ENCODE results near the gene UPF2.
"Not testable (repeated sequence)": the region's sequence is repeated elsewhere in the genome, so short reads cannot be mapped to it uniquely, and the experiment has no call there.

Gene UPF2

DNA sequence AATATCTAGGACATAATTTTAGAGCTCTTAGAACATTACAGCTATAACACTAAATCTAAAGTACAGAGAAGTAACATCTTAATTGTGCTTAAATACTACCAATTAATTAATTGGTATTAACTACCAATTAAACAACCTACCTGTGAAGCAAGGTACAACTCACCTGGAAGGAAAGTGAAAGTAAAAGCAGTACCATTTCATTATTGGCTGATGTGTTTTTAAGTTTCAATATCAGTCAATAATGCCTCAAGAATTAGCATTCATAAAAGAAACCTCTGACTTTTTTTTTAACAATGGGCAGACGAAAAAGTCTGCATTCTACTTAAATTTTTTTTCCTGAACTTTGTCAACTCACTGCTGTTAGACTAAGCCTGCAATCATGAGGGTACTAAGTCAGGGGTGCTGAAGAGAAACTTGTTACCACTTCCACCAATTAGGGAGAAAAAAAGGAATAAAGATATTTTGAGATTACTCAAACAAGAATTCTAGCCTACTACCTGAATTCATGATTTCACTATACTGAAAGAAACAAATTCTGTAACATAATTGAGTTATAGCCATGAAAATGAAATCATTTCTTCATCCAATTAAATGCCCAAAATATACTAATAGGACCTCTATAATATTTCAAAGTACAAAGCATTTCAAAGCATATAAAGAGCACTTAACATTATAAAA, 19.9 kb downstream of the UPF2 start:
- peaks cover 20 to 22% of the 10 kb centered on the region in 2 donors for H3K36me3 Mint-ChIP-seq
- ATAC-seq (replicated peaks) (peak; percentile 34 to 48), DNase-seq (no peak)
- peak overlapping the region; percentile 59 for H3K27ac Mint-ChIP-seq
- H3K4me3 Mint-ChIP-seq = peak overlapping the region in 1 of 2 donors; percentile 32
- no peaks in the 10 kb centered on the region for H3K27me3 Mint-ChIP-seq
- peaks cover 8 to 33% of the 10 kb centered on the region in 2 donors for H3K4me1 Mint-ChIP-seq
- H3K9me3 Mint-ChIP-seq = no peaks in the 10 kb centered on the region

DNA sequence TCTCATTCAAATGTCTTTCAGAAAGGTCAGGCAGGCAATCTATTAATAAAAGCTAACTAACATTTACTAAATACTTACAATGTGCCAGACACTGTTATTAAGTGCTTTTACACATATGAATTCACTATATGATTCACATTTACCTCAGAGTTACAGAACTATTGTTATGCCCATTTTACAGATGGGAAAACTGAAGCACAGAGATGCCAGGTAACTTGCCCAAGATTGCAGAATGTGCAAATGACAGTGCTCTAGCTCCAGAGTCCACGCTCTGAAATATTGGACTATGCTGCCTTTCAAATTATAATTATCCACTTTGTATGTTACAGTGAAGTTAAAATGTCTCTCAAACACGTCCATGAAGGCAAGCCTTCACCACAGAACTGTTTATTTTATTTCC, 22.0 kb downstream of the UPF2 start:
- ATAC-seq (replicated peaks) = no peak
- Mint-ChIP-seq H3K36me3 (peaks cover 8 to 11% of the 10 kb centered on the region in 2 donors), H3K27ac (no peak overlapping the region), H3K9me3 (no peaks in the 10 kb centered on the region), H3K4me1 (peaks cover 5 to 24% of the 10 kb centered on the region in 2 donors), H3K27me3 (no peaks in the 10 kb centered on the region), H3K4me3 (no peak overlapping the region)
- no peak for DNase-seq

DNA sequence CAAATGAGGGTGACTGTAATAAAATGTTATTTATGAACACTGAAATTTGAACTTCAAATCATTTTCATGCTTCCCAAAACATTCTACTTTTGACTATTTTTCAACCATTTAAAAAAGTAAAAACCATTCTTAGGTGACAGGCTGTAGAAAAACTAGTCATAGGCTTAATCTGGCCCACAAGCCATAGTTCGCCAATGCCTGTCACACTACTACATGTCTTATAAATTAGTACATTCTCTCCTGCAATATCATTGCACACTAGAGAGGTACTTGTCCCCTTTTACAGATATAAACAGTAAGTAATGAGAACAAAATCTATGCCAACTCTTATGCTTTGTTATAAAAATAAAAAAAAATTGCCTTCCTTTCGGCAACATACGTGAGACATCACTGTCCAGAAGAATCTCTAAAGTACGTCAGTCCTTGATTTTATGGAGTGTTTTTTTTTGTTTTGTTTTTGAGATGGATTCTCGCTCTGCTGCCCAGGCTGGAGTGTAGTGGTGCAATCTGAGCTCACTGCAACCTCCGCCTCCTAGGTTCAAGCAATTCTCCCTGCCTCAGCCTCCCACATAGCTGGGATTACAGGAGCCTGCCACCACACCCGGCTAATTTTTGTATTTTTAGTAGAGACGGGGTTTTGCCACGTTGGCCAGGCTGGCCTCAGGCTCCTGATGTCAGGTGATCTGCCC, 23.2 kb downstream of the UPF2 start:
- H3K27me3 Mint-ChIP-seq = no peaks in the 10 kb centered on the region
- DNase-seq (no peak), ATAC-seq (replicated peaks) (no peak)
- H3K4me1 Mint-ChIP-seq = peaks cover 6 to 27% of the 10 kb centered on the region in 2 donors
- H3K36me3 Mint-ChIP-seq = peaks cover 12 to 15% of the 10 kb centered on the region in 2 donors
- no peak overlapping the region for H3K4me3 Mint-ChIP-seq
- no peak overlapping the region for H3K27ac Mint-ChIP-seq
- no peaks in the 10 kb centered on the region for H3K9me3 Mint-ChIP-seq

DNA sequence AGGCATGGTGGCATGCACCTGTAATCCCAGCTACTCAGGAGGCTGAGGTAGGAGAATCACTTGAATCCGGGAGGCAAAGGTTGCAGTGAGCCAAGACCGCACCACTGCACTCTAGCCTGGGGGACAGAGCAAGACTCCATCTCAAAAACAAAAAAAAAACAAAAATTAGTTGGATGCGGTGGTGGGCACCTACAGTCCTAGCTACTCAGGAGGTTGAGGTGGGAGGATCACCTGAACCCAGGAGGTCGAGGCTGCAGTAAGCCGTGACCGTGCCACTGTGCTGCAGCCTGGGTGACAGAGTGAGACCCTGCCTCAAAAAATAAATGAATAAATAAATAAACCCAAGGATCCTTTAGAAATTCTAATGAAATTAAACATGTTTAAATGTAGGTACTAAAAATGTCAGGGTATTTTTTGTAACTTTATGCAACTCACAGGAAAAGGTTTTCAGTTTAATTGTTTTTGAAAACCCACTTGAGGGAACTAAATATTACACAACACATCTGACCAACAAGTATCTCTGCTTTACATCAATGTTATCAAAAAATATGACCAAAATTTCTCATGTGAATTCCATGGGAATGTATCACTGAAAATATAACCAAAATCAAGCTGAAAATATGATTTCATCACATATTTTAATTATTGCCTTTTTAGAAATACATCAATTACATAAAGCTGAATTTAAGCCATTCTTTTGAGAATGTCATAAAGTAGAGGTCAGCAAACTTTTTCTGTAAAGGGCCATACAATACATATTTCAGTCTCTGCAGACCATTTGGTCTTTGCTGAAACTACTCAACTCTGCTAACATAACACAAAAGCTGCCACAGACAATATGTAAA, 23.9 kb downstream of the UPF2 start:
- Mint-ChIP-seq H3K9me3 (no peaks in the 10 kb centered on the region), H3K27ac (no peak overlapping the region), H3K4me3 (no peak overlapping the region), H3K4me1 (peaks cover 6 to 27% of the 10 kb centered on the region in 2 donors), H3K27me3 (no peaks in the 10 kb centered on the region), H3K36me3 (peaks cover 13 to 18% of the 10 kb centered on the region in 2 donors)
- DNase-seq = no peak
- no peak for ATAC-seq (replicated peaks)

DNA sequence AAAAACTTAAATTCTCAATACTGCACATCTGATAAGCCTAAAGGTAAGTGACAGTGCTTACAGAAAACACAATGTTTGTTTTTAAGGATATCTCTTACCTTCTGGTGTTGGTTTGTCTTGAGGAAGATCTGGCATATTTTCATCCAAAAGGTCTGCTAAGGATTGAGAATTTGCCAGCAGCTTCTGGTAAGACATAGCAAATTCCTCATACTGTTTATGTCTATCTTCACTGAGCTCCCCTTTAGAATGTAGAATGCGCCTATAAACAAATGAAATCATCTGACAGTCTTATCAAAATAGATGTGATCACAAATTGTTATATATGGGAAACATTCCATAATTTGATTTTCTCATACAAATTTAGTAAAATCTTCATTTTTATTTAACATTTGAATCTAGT, 28.7 kb downstream of the UPF2 start:
- peaks cover 5 to 6% of the 10 kb centered on the region in 2 donors for H3K9me3 Mint-ChIP-seq
- DNase-seq (no peak), ATAC-seq (replicated peaks) (no peak)
- peaks cover 26 to 31% of the 10 kb centered on the region in 2 donors for H3K36me3 Mint-ChIP-seq
- no peak overlapping the region for H3K4me3 Mint-ChIP-seq
- no peaks in the 10 kb centered on the region for H3K27me3 Mint-ChIP-seq
- H3K27ac Mint-ChIP-seq = no peak overlapping the region
- peaks cover 4 to 16% of the 10 kb centered on the region in 2 donors for H3K4me1 Mint-ChIP-seq

DNA sequence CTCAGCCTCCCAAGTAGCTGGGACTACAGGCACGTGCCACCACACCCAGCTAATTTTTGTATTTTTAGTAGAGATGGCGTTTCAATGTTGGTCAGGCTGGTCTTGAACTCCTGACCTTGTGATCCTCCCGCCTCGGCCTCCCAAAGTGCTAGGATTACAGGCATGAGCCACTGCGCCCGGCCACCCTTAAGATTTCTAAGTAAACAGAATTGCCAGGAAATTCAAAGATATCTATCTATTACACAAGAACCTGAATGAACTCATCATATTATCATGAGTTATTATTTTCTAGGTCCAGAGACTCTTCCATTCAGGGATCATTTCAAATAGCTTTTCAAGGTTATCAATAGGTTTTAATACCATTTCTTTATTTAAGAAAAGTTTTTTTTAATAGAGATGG, 29.2 kb downstream of the UPF2 start:
- peaks cover 4 to 16% of the 10 kb centered on the region in 2 donors for H3K4me1 Mint-ChIP-seq
- H3K27me3 Mint-ChIP-seq; H3K9me3 Mint-ChIP-seq; DNase-seq; ATAC-seq (replicated peaks); H3K4me3 Mint-ChIP-seq; H3K27ac Mint-ChIP-seq: not testable (repeated sequence)
- H3K36me3 Mint-ChIP-seq = peaks cover 29 to 33% of the 10 kb centered on the region in 2 donors

DNA sequence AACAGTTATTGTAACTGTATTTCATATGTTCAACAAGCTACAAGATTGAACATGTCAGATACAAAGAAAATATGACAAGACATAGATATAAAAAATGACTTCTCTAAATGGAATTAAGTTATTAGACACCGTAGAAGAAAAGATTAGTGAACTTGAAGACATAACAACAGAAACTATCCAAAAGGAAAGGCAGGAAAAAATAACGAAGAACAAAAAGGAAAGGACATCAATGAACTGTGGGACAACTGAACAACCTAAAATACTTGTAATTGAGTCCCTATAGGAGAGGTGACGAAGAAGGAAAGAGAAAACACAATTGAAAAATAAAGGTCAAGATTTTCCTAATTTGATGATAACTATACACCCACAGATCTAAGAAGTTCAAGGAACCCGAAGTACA, 32.3 kb downstream of the UPF2 start:
- Mint-ChIP-seq H3K36me3 (peaks cover 34 to 38% of the 10 kb centered on the region in 2 donors), H3K27ac (no peak overlapping the region), H3K27me3 (no peaks in the 10 kb centered on the region), H3K9me3 (peaks cover 5 to 6% of the 10 kb centered on the region in 2 donors), H3K4me1 (peaks cover 3 to 4% of the 10 kb centered on the region in 2 donors), H3K4me3 (no peak overlapping the region)
- no peak for DNase-seq
- ATAC-seq (replicated peaks) = no peak

DNA sequence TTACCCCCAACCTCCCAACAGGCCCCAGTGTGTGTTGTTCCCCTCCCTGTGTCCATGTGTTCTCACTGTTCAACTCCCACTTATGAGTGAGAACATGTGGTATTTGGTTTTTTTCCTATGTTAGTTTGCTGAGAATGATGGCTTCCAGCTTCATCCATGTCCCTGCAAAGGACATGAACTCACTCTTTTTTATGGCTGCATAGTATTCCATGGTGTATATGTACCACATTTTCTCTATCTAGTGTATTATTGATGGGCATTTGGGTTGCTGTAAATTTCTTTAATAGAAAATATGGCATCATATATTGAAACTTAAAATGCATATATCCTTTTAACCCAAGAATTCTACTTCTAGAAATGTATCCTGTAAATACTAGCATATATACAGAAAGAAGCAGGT, 33.8 kb downstream of the UPF2 start:
- not testable (repeated sequence) for H3K9me3 Mint-ChIP-seq; DNase-seq; ATAC-seq (replicated peaks); H3K27me3 Mint-ChIP-seq; H3K4me1 Mint-ChIP-seq; H3K27ac Mint-ChIP-seq; H3K4me3 Mint-ChIP-seq
- H3K36me3 Mint-ChIP-seq = peaks cover 35 to 42% of the 10 kb centered on the region in 2 donors

DNA sequence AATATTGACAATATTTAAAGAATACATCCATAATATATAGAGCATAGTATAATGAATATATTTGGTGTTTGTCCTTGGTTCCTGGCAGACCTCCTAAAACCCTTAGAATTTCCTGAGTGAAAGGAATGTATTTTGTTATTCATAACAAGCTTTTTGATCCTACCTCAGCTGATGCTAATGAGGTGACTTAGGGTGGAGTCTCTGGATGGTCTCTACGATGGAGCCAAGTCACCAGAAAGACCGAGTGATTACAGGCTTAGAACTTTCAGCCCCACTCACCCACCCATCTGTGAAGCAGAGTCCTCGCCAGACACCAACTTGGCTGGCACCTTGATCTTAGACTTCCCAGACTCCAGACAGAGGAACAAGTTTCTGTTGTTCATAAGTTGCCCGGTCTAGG, 35.9 kb downstream of the UPF2 start:
- H3K4me3 Mint-ChIP-seq = no peak overlapping the region
- DNase-seq = no peak
- no peak for ATAC-seq (replicated peaks)
- H3K36me3 Mint-ChIP-seq = peaks cover 43 to 58% of the 10 kb centered on the region in 2 donors
- peaks cover 0 to 4% of the 10 kb centered on the region in 2 donors for H3K4me1 Mint-ChIP-seq
- H3K27me3 Mint-ChIP-seq = no peaks in the 10 kb centered on the region
- peak overlapping the region; percentile 56 for H3K27ac Mint-ChIP-seq
- peaks cover 5 to 6% of the 10 kb centered on the region in 2 donors for H3K9me3 Mint-ChIP-seq

DNA sequence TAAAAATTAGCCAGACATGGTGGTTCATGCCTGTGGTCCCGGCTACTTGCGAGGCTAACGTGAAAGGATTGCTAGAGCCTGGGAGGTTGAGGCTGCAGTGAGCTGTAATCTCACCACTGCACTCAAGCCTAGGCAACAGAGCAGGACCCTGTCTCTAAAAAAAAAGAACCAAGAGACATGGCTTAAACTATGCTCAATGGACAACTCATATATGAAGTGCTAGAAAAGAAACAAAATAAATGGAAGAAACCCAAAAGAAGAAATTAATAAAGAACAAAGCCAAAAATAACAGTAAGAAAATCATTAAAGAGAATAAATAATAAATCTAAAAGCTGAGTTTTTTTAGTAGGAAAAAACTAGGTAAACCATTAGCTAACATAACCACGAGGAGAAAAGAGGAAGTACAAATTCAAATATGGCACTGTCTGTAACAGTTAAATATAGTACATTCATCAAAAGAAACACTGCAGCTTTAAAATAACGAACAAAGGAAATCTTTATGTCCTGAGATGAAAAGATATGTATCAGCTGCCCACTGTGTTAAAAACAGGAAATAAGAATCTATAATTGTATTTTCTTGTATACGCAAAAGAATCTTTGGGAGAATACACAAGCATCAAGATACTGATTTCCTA, 48.7 kb downstream of the UPF2 start:
- Mint-ChIP-seq H3K27me3 (no peaks in the 10 kb centered on the region), H3K36me3 (peaks cover 41 to 71% of the 10 kb centered on the region in 2 donors), H3K27ac (peak overlapping the region; percentile 92), H3K4me3 (peak overlapping the region; percentile 39 to 67), H3K4me1 (peaks cover 12 to 22% of the 10 kb centered on the region in 2 donors), H3K9me3 (no peaks in the 10 kb centered on the region)
- no peak for DNase-seq
- peak; percentile 77 to 82 for ATAC-seq (replicated peaks)

DNA sequence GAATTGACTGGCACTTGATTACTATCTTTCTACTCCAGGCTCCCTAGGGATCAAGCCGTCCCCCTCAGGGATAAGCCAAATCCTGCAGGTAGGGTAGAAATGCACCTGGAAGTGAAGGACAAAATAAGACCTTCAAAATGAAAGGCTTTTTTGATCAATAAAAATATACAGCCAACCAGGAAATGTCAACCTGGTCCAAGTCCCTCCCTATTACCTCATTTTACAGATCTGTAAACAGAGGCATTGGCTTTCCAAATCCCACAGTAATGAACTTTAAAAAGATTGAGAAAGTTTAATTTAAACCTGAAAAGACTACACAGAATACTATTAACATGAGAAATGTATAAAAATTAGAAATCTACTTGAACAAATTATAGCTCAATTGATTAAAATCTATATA, 53.7 kb downstream of the UPF2 start:
- no peak for ATAC-seq (replicated peaks)
- Mint-ChIP-seq H3K36me3 (peaks cover 30 to 59% of the 10 kb centered on the region in 2 donors), H3K27ac (peak overlapping the region; percentile 70), H3K27me3 (no peaks in the 10 kb centered on the region), H3K9me3 (no peaks in the 10 kb centered on the region), H3K4me3 (no peak overlapping the region), H3K4me1 (peaks cover 6 to 19% of the 10 kb centered on the region in 2 donors)
- no peak for DNase-seq

DNA sequence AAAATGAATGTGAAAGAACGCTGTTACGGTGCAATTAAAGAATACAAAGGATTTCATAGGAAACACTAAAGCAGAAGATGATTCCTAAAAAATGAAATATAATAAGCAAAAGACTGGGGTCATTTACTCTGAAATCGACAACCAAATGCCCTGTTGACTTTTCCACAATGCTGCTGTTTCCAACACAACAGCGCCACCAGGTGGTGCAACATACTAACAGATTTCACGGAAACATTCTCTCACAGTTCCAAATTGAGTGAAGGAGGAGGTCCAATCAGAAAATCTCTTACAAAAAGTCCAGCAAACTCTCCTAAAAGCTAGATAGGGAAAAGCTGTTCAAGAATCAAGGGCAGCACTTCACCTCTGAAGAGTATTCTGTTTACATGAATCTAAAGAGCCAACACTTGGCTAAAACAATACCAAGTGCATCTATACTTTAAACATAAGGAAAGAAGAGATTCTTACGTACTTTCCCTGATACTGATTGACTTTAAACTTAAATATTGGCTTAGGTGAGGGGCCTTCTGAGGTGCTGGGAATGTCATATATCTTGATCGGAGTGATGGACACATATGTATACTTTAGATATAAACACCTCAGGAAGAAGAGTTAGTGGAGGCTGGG, 55.9 kb downstream of the UPF2 start:
- Mint-ChIP-seq H3K27me3 (no peaks in the 10 kb centered on the region), H3K27ac (no peak overlapping the region), H3K9me3 (no peaks in the 10 kb centered on the region), H3K4me3 (no peak overlapping the region), H3K4me1 (peaks cover 4 to 10% of the 10 kb centered on the region in 2 donors), H3K36me3 (peaks cover 35 to 49% of the 10 kb centered on the region in 2 donors)
- DNase-seq = peak; percentile 42
- ATAC-seq (replicated peaks) = peak; percentile 52 to 57

DNA sequence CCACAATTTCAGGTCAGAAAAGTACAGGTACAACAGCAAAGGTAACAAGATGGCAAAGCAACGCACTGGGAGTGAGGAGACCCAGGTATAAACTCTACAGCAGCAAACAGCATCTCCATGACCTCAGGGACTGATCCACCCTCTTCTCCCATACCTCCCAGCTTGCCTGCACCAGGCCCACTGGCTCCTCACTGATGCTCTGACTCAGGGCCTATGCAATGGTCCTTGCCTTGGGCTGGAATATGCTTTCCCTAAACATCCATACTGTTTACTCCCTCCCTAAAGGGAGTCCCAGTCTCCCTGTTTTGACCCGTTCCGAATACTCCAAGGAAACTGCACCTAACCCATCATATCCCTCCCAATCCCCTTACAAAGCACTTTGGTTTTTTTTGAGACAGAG, 60.4 kb downstream of the UPF2 start:
- Mint-ChIP-seq H3K27ac (no peak overlapping the region), H3K36me3 (peaks cover 37 to 42% of the 10 kb centered on the region in 2 donors), H3K27me3 (no peaks in the 10 kb centered on the region), H3K4me1 (peaks cover 0 to 9% of the 10 kb centered on the region in 2 donors), H3K4me3 (no peak overlapping the region), H3K9me3 (no peaks in the 10 kb centered on the region)
- DNase-seq (no peak), ATAC-seq (replicated peaks) (no peak)

All from stimulated activated naive B cell treated with anti-CD40 and anti-IgM and Interleukin-4, amounts not matched to agents 10 μg/mL and 1 μg/mL and 100 μg/mL, for 72 hours (primary cell).